ENCODE data around the gene TBC1D10A. TPM values are rescaled to one million over a fixed set of nuclear protein-coding genes. Genes with fewer than 3 reads are reported as not detected.

Gene TBC1D10A
- total RNA-seq, 6 experiments from 2014 or later, result 15.6 to 20.6 (median 16.7) TPM

GRCh38 chr22:30277547-30278344, 49.0 kb downstream of the TBC1D10A start:
- peaks cover 21% of the 10 kb centered on the region for H3K4me1 Mint-ChIP-seq (ENCODE audit: low read depth)
- no peaks in the 10 kb centered on the region for H3K9me3 Mint-ChIP-seq
- no peak overlapping the region for H3K4me3 Mint-ChIP-seq
- TF ChIP-seq CTCF (IDR thresholded peaks at IDR 0.05), result no peak
- no peaks in the 10 kb centered on the region for H3K36me3 Mint-ChIP-seq (ENCODE audit: low read depth)
- DNase-seq, result peak; percentile 23
- H3K27me3 Mint-ChIP-seq (ENCODE audit: insufficient read depth), result peaks cover 14% of the 10 kb centered on the region
- peak overlapping the region; percentile 57; the same call in 1 of the 2 replicates for H3K27ac Mint-ChIP-seq

GRCh38 chr22:30276039-30276438, 50.7 kb downstream of the TBC1D10A start:
- DNase-seq, result no peak
- Mint-ChIP-seq H3K36me3 (ENCODE audit: low read depth) (no peaks in the 10 kb centered on the region), H3K27ac (no peak overlapping the region), H3K4me1 (ENCODE audit: low read depth) (peaks cover 21% of the 10 kb centered on the region), H3K9me3 (no peaks in the 10 kb centered on the region), H3K4me3 (no peak overlapping the region), H3K27me3 (ENCODE audit: insufficient read depth) (peaks cover 18% of the 10 kb centered on the region)
- TF ChIP-seq CTCF (IDR thresholded peaks at IDR 0.05), result no peak

- DNase-seq, result no peak
- Mint-ChIP-seq H3K4me1 (ENCODE audit: low read depth) (peaks cover 21% of the 10 kb centered on the region), H3K27me3 (ENCODE audit: insufficient read depth) (peaks cover 19% of the 10 kb centered on the region), H3K27ac (no peak overlapping the region), H3K36me3 (ENCODE audit: low read depth) (no peaks in the 10 kb centered on the region), H3K4me3 (no peak overlapping the region), H3K9me3 (no peaks in the 10 kb centered on the region)
- TF ChIP-seq CTCF (IDR thresholded peaks at IDR 0.05), result no peak
Observed at GRCh38 chr22:30275625-30276024, 51.1 kb downstream of the TBC1D10A start.

- Mint-ChIP-seq H3K4me3 (no peak overlapping the region), H3K27ac (no peak overlapping the region), H3K36me3 (ENCODE audit: low read depth) (no peaks in the 10 kb centered on the region), H3K27me3 (ENCODE audit: insufficient read depth) (peaks cover 20% of the 10 kb centered on the region), H3K4me1 (ENCODE audit: low read depth) (peaks cover 15% of the 10 kb centered on the region), H3K9me3 (no peaks in the 10 kb centered on the region)
- no peak for TF ChIP-seq CTCF (IDR thresholded peaks at IDR 0.05)
- no peak for DNase-seq
Observed at GRCh38 chr22:30274437-30274812, 52.3 kb downstream of the TBC1D10A start.

GRCh38 chr22:30273711-30274436, 52.9 kb downstream of the TBC1D10A start:
- Mint-ChIP-seq H3K27me3 (ENCODE audit: insufficient read depth) (peaks cover 20% of the 10 kb centered on the region), H3K36me3 (ENCODE audit: low read depth) (no peaks in the 10 kb centered on the region), H3K4me1 (ENCODE audit: low read depth) (peaks cover 15% of the 10 kb centered on the region), H3K9me3 (no peaks in the 10 kb centered on the region), H3K4me3 (no peak overlapping the region), H3K27ac (no peak overlapping the region)
- no peak for TF ChIP-seq CTCF (IDR thresholded peaks at IDR 0.05)
- DNase-seq, result no peak
